ENCODE data around the gene NFAM1.

DNA sequence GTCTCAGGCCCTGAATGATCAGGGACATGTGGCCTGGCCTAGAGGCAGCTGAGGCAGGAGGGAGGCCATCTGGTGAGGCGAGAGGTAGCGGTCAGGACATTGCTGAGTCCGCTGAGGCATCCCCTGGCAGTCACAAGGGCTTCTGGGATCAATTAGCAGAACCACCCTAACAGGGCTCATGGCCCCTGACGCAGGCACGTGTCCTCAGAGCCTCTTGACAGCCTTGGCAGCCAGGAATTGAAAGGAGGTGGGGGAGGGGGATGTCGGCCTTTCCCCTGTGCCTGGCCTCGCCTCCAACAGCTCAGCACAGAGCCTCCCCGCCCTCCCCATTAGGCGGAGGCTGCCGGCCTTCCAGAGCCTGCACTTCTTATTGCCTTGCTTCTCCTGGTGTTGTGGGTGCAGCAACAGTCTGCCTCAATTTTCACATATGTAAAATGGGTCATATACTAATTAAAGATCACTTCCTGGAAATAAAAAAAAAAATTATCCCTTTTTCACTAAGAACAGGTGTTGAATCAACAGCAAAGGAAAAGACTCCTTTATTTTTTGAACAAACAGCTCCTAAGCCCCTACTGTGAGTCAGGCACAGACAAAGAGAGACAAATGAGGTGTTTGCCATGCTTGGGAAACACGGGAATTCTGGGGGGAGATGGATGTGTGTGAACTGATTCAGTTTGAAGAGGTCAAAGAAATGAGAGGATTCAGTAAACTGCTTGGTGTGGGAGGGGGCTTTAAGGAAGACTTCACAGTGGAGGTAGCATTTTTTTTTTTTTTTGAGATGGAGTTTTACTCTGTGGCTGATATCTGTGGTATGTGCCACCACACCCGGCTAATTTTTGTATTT, 55.3 kb downstream of the NFAM1 start:
- TF ChIP-seq, protein P1, sequence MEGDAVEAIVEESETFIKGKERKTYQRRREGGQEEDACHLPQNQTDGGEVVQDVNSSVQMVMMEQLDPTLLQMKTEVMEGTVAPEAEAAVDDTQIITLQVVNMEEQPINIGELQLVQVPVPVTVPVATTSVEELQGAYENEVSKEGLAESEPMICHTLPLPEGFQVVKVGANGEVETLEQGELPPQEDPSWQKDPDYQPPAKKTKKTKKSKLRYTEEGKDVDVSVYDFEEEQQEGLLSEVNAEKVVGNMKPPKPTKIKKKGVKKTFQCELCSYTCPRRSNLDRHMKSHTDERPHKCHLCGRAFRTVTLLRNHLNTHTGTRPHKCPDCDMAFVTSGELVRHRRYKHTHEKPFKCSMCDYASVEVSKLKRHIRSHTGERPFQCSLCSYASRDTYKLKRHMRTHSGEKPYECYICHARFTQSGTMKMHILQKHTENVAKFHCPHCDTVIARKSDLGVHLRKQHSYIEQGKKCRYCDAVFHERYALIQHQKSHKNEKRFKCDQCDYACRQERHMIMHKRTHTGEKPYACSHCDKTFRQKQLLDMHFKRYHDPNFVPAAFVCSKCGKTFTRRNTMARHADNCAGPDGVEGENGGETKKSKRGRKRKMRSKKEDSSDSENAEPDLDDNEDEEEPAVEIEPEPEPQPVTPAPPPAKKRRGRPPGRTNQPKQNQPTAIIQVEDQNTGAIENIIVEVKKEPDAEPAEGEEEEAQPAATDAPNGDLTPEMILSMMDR (IDR thresholded peaks at IDR 0.05) = no peak
- no peak for TF ChIP-seq POLR2A (IDR thresholded peaks at IDR 0.05)
